ENCODE measurements around the gene LRRC23.

DNA sequence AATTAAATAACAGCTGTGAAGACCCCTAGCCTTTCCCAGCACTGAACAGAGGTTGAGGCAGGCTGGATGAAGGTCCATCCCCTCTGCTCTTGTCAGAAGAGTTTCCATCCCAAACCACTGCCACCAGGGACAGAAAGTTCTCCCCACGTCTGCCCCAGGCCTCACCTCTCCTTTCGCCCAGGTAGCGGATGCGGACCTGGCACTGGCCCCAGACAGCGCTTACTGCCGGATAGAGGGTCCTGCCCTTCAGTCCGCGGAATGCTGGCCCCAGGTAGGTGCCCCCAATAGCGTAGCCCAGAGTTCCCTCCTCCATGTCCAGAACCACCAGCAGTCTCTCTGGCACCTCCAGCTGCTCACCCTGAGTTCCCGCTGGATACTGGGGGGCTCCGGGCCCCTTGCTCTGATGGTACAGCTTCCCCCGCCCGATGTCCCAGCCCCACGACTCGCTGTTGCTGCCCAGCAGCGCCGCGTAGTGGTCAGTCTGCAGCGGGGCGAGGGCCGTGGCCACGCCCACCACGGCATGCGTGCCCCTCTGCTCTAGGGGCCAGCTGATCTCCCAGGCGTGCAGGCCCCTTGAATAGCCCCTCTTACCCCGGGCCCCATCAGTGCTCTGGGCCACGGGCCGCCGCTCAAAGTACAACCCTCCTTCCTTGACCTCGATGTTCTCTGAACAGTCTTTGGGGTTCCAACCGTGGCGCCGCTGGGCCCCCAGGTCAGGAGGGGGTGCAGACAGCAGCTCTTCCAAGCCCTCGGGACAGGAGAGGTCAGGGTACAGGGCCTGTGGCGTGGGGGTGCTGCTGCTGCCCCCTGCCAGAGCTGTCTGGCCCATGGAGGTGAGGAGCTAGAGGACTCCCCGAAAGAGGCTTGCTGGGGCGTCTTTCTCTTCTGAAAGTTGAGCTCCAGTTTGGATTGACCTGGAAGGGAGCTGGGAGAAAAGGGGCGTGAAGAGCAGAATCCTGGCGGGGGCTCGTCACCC lies 32.3 kb upstream of the LRRC23 start:
- no peak; the same call in 1 of the 2 replicates for TF ChIP-seq POLR2AphosphoS5 (IDR thresholded peaks at IDR 0.05; ENCODE audit: low read depth, low read length)
- TF ChIP-seq YY1 (IDR thresholded peaks at IDR 0.05; ENCODE audit: low read depth) = no peak
- TF ChIP-seq TAF1 (IDR thresholded peaks at IDR 0.05; ENCODE audit: borderline replicate concordance, low read depth, low read length) = no peak
- no peak for TF ChIP-seq NFIC (IDR thresholded peaks at IDR 0.05; ENCODE audit: borderline replicate concordance)
- peak; percentile 88 for TF ChIP-seq CTCF (IDR thresholded peaks at IDR 0.05)
- TF ChIP-seq, protein P1, sequence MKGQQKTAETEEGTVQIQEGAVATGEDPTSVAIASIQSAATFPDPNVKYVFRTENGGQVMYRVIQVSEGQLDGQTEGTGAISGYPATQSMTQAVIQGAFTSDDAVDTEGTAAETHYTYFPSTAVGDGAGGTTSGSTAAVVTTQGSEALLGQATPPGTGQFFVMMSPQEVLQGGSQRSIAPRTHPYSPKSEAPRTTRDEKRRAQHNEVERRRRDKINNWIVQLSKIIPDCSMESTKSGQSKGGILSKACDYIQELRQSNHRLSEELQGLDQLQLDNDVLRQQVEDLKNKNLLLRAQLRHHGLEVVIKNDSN (IDR thresholded peaks at IDR 0.05; ENCODE audit: borderline replicate concordance, low read depth) = 0 out of 2 replicates have a peak, but pooled peaks have one; percentile 11
- no peak for TF ChIP-seq EZH2phosphoT487 (IDR thresholded peaks at IDR 0.05; ENCODE audit: borderline replicate concordance, low read depth)
- TF ChIP-seq TEAD4 (IDR thresholded peaks at IDR 0.05; ENCODE audit: borderline replicate concordance, insufficient read depth) = no peak
- TF ChIP-seq GABPA (IDR thresholded peaks at IDR 0.05; ENCODE audit: low read depth) = no peak
- TF ChIP-seq CHD2 (IDR thresholded peaks at IDR 0.05; ENCODE audit: low read length, partially characterized antibody) = no peak
- peak; percentile 28; the same call in 1 of the 2 replicates for TF ChIP-seq SMC3 (IDR thresholded peaks at IDR 0.05; ENCODE audit: low read depth, low read length)
- TF ChIP-seq MXI1 (IDR thresholded peaks at IDR 0.05; ENCODE audit: low read depth, low read length) = peak; percentile 93
